Colon (tissue), 2 donors: ENCODE data around the gene KAT2B.

Source experiments
- FAIRE-seq: peaks from 2 replicates; lab custom pipeline; 2012; peaks lifted over from hg19 to GRCh38; lab: Jason Lieb, UNC
- donor health status: control.
- donor health status: control.

The KAT2B gene

GRCh38 chr3:20143519-20143918 lies 103.3 kb downstream of the KAT2B start:
- FAIRE-seq = no peak

GRCh38 chr3:20145874-20146273 lies 105.6 kb downstream of the KAT2B start:
- FAIRE-seq = no peak

GRCh38 chr3:20146301-20146700 lies 106.1 kb downstream of the KAT2B start:
- FAIRE-seq = no peak

GRCh38 chr3:20147361-20147760 lies 107.1 kb downstream of the KAT2B start:
- FAIRE-seq = no peak

GRCh38 chr3:20148466-20148865 lies 108.2 kb downstream of the KAT2B start:
- no peak for FAIRE-seq

GRCh38 chr3:20154078-20154477 lies 113.8 kb downstream of the KAT2B start:
- FAIRE-seq = no peak

GRCh38 chr3:20154928-20155327 lies 114.7 kb downstream of the KAT2B start:
- FAIRE-seq = no peak

- FAIRE-seq = no peak
Observed at GRCh38 chr3:20160230-20160629, 120.0 kb downstream of the KAT2B start.

GRCh38 chr3:20161714-20162113 lies 121.5 kb downstream of the KAT2B start:
- FAIRE-seq = no peak

- no peak for FAIRE-seq
Observed at GRCh38 chr3:20173844-20174410, 133.7 kb downstream of the KAT2B start.

- FAIRE-seq = no peak
Observed at GRCh38 chr3:20181276-20181675, 141.0 kb downstream of the KAT2B start.

GRCh38 chr3:20182206-20182605 lies 142.0 kb downstream of the KAT2B start:
- FAIRE-seq = no peak

- FAIRE-seq = no peak
Observed at GRCh38 chr3:20185331-20185678, 145.1 kb downstream of the KAT2B start.

- FAIRE-seq = no peak
Observed at GRCh38 chr3:20185679-20186599, 145.7 kb downstream of the KAT2B start, which contains the start of gene SGO1. TSS of gene SGO1 (minus strand) at chr3:20186206. CDS start at chr3:20184027, 2,179 bp downstream.

GRCh38 chr3:20186600-20187004 lies 146.4 kb downstream of the KAT2B start:
- no peak for FAIRE-seq

- no peak for FAIRE-seq
Observed at GRCh38 chr3:20190991-20191390, 150.7 kb downstream of the KAT2B start.

GRCh38 chr3:20194793-20195460 lies 154.7 kb downstream of the KAT2B start:
- no peak for FAIRE-seq

- FAIRE-seq = no peak
Observed at GRCh38 chr3:20197775-20198174, 157.5 kb downstream of the KAT2B start.

GRCh38 chr3:20201143-20201542 lies 160.9 kb downstream of the KAT2B start:
- FAIRE-seq = no peak
